CD4-positive, alpha-beta memory T cell (primary cell): Measurements from ENCODE around the gene SMURF2. TPM values are rescaled to one million over a fixed set of nuclear protein-coding genes. Genes with fewer than 3 reads are reported as not detected.

Experiments
- CTCF ChIA-PET: fragments of 350-600 bp; sonication (Branson Sonifier 250); formaldehyde crosslinking; loops from one replicate; lab custom pipeline; 2021; ENCODE audit warnings: inconsistent platforms; ENCODE audit not compliant: partially characterized antibody; lab: Charles Lee
- POLR2A ChIA-PET: fragments of 350-600 bp; sonication (Branson Sonifier 250); formaldehyde crosslinking; loops from one replicate; lab custom pipeline; 2021; ENCODE audit not compliant: partially characterized antibody; lab: Charles Lee
- DNase-seq, 5 donors: peaks; one replicate each; pipeline versions ENCODE4 v3.0.0 to v3.0.0-alpha.2; 2020 to 2022; ENCODE audit warnings: mixed read lengths in 1 of 5
- H3K27ac ChIP-seq: one replicate; pipeline ENCODE4 v1.7.0; 2013; ENCODE audit warnings: low read depth, low read length
- H3K27me3 ChIP-seq: 2 replicates; pipeline ENCODE4 v1.7.0; 2013; ENCODE audit warnings: mild to moderate bottlenecking, low read length, moderate library complexity; ENCODE audit not compliant: insufficient read depth
- H3K36me3 ChIP-seq: 2 replicates; pipeline ENCODE4 v1.7.0; 2013; ENCODE audit warnings: mild to moderate bottlenecking, low read length, moderate library complexity; ENCODE audit not compliant: insufficient read depth
- H3K4me1 ChIP-seq: 2 replicates; pipeline ENCODE4 v1.7.0; 2013; ENCODE audit warnings: mild to moderate bottlenecking, low read length, moderate library complexity; ENCODE audit not compliant: insufficient read depth
- H3K4me3 ChIP-seq, 2 donors: one replicate each; pipeline ENCODE4 v1.7.0; 2013; ENCODE audit warnings: low read length in 2 of 2, mild to moderate bottlenecking in 1 of 2
- H3K9me3 ChIP-seq, 2 donors: one replicate each; pipeline ENCODE4 v1.7.0; 2013; ENCODE audit warnings: low read length in 2 of 2, control low read depth in 1 of 2; ENCODE audit not compliant: control insufficient read depth in 1 of 2
- H3K27ac Mint-ChIP-seq, 7 donors: one replicate each; pipeline ENCODE4 v1.8.0; 2020 to 2021; ENCODE audit warnings: mixed read lengths in 7 of 7, mild to moderate bottlenecking in 6 of 7, inconsistent platforms in 3 of 7, moderate library complexity in 3 of 7
- H3K27me3 Mint-ChIP-seq, 2 donors: one replicate each; pipeline ENCODE4 v1.8.0; 2020 to 2021; ENCODE audit warnings: mixed read lengths in 2 of 2
- H3K36me3 Mint-ChIP-seq, 2 donors: one replicate each; pipeline ENCODE4 v1.8.0; 2020 to 2021; ENCODE audit warnings: mixed read lengths in 2 of 2, inconsistent platforms in 1 of 2, mild to moderate bottlenecking in 1 of 2
- H3K4me1 Mint-ChIP-seq, 4 donors: one replicate each; pipeline ENCODE4 v1.8.0; 2020 to 2021; ENCODE audit warnings: mixed read lengths in 4 of 4, mild to moderate bottlenecking in 1 of 4
- H3K4me3 Mint-ChIP-seq, 8 donors: one replicate each; pipeline ENCODE4 v1.8.0; 2020 to 2021; ENCODE audit warnings: mixed read lengths in 8 of 8, mild to moderate bottlenecking in 7 of 8, moderate library complexity in 6 of 8, inconsistent platforms in 3 of 8
- H3K9me3 Mint-ChIP-seq, 8 donors: one replicate each; pipeline ENCODE4 v1.8.0; 2020 to 2021; ENCODE audit warnings: mixed read lengths in 8 of 8, mild to moderate bottlenecking in 5 of 8, inconsistent platforms in 3 of 8, moderate library complexity in 1 of 8
- intact Hi-C: fragments of 100-400 bp; cut with micrococcal nuclease; formaldehyde crosslinking; loops from one replicate; pipeline ENCODE4 v1.15.1; 2023
- polyA plus RNA-seq, 2 donors: library from polyadenylated mRNA; unstranded; fragments of 300-500 nt; fragmentation: Illumina TruSeq; gene quantifications; one replicate each; pipeline ENCODE4 v1.2.3, GENCODE V29; 2021
- total RNA-seq, 2 experiments: library from RNA; stranded (reverse); gene quantifications; one replicate each; pipeline ENCODE4 v1.2.3, GENCODE V29; 2021

Gene SMURF2
- total and polyA plus RNA-seq, 4 experiments from 2014 or later, result 4.9 to 35.0 (median 20.3) TPM

GRCh38 chr17:64500862-64501765, 161.0 kb downstream of the SMURF2 start:
- Histone ChIP-seq H3K27me3 (no peaks in the 10 kb centered on the region), H3K4me1 (peaks cover 75% of the 10 kb centered on the region), H3K4me3 (no peak overlapping the region), H3K27ac (no peak overlapping the region), H3K9me3 (no peaks in the 10 kb centered on the region), H3K36me3 (peaks cover 71% of the 10 kb centered on the region)
- H3K4me3 Mint-ChIP-seq, result peak overlapping the region in 5 of 8 donors; percentile 5 to 66 (median 26)
- H3K36me3 Mint-ChIP-seq, result peaks cover 65 to 97% of the 10 kb centered on the region in 2 donors
- ChIA-PET CTCF (interaction anchor here (0.6 to 6.2 kb wide), 4 partner anchors 8 to 587 kb away, joined by 3 to 62 read pairs (median 4); no protein-coding TSS in a partner anchor), POLR2A (interaction anchor here (0.9 to 7.9 kb wide), 3 partner anchors 10 to 81 kb away, joined by 3 to 110 read pairs (median 3); no protein-coding TSS in a partner anchor)
- H3K9me3 Mint-ChIP-seq, result peaks cover 0 to 45% (median under 1%) of the 10 kb centered on the region in 8 donors
- peak in 4 of 5 donors; percentile 15 to 25 (median 24) for DNase-seq
- H3K27ac Mint-ChIP-seq, result peak overlapping the region; percentile 5 to 99 (median 84)
- intact Hi-C loops, result loop anchor here (10.0 kb wide), 2 partner anchors 656 to 796 kb away; partner anchors contain the start of genes LIMD2 and SMARCD2
- H3K4me1 Mint-ChIP-seq, result peaks cover 55 to 95% (median 74%) of the 10 kb centered on the region in 4 donors
- peaks cover 0 to 2% of the 10 kb centered on the region in 2 donors for H3K27me3 Mint-ChIP-seq

- H3K9me3 ChIP-seq, result no peaks in the 10 kb centered on the region
- intact Hi-C loops, result loop anchor here (10.0 kb wide), 2 partner anchors 656 to 796 kb away; partner anchors contain the start of genes LIMD2 and SMARCD2
- ChIA-PET POLR2A (interaction anchor here (0.9 to 7.9 kb wide), 3 partner anchors 10 to 80 kb away, joined by 3 to 110 read pairs (median 3); no protein-coding TSS in a partner anchor), CTCF (interaction anchor here (1.0 kb wide), 1 partner anchor 587 kb away, joined by 3 read pairs; no protein-coding TSS in a partner anchor)
- H3K4me3 ChIP-seq, result no peak overlapping the region
- H3K27me3 ChIP-seq, result no peaks in the 10 kb centered on the region
- no peaks in the 10 kb centered on the region for H3K27me3 Mint-ChIP-seq
- H3K36me3 Mint-ChIP-seq, result peaks cover 63 to 93% of the 10 kb centered on the region in 2 donors
- H3K9me3 Mint-ChIP-seq, result peaks cover 0 to 44% (median 0%) of the 10 kb centered on the region in 8 donors
- peaks cover 57 to 93% (median 78%) of the 10 kb centered on the region in 4 donors for H3K4me1 Mint-ChIP-seq
- no peak overlapping the region for H3K27ac ChIP-seq
- peak in 2 of 5 donors; percentile 19 to 20 for DNase-seq
- H3K36me3 ChIP-seq, result peaks cover 71% of the 10 kb centered on the region
- H3K4me1 ChIP-seq, result peaks cover 81% of the 10 kb centered on the region
- H3K4me3 Mint-ChIP-seq, result peak overlapping the region in 4 of 8 donors; percentile 9 to 67 (median 35)
- H3K27ac Mint-ChIP-seq, result peak overlapping the region in 5 of 7 donors; percentile 43 to 99 (median 84)
Observed at GRCh38 chr17:64500487-64500859, 161.6 kb downstream of the SMURF2 start.

GRCh38 chr17:64499805-64500486, 162.2 kb downstream of the SMURF2 start:
- peak in 4 of 5 donors; percentile 25 to 30 (median 27) for DNase-seq
- Histone ChIP-seq H3K27ac (no peak overlapping the region), H3K4me3 (no peak overlapping the region), H3K4me1 (peaks cover 86% of the 10 kb centered on the region), H3K36me3 (peaks cover 70% of the 10 kb centered on the region), H3K27me3 (no peaks in the 10 kb centered on the region), H3K9me3 (no peaks in the 10 kb centered on the region)
- Mint-ChIP-seq H3K9me3 (peaks cover 0 to 40% (median 0%) of the 10 kb centered on the region in 8 donors), H3K4me1 (peaks cover 59 to 96% (median 76%) of the 10 kb centered on the region in 4 donors), H3K36me3 (peaks cover 58 to 88% of the 10 kb centered on the region in 2 donors), H3K27me3 (no peaks in the 10 kb centered on the region), H3K4me3 (peak overlapping the region in 5 of 8 donors; percentile 4 to 67 (median 32)), H3K27ac (peak overlapping the region in 6 of 7 donors; percentile 57 to 99 (median 84))
- CTCF ChIA-PET, result interaction anchor here (1.6 kb wide), 1 partner anchor 81 kb away, joined by 6 read pairs; no protein-coding TSS in a partner anchor
- intact Hi-C loops, result loop anchor here (5.0 to 10.0 kb wide), 4 partner anchors 155 to 795 kb away; partner anchors contain the start of genes LIMD2 and SMARCD2
- POLR2A ChIA-PET, result interaction anchor here (0.9 to 1.0 kb wide), 2 partner anchors 14 to 80 kb away, joined by 3 read pairs; no protein-coding TSS in a partner anchor

- ChIA-PET POLR2A (interaction anchor here (0.6 to 5.2 kb wide), 8 partner anchors 8 to 746 kb away, joined by 3 to 330 read pairs (median 9); partner anchors contain the start of genes CEP95, DDX5 and SMURF2), CTCF (interaction anchor here (1.0 to 1.9 kb wide), 4 partner anchors 8 to 151 kb away, joined by 3 to 6 read pairs (median 4); partner anchors contain the start of gene CEP95)
- Histone ChIP-seq H3K9me3 (no peaks in the 10 kb centered on the region), H3K27me3 (no peaks in the 10 kb centered on the region), H3K27ac (peak overlapping the region; percentile 79), H3K4me3 (no peak overlapping the region), H3K36me3 (peaks cover 56% of the 10 kb centered on the region), H3K4me1 (peaks cover 88% of the 10 kb centered on the region)
- intact Hi-C loops, result loop anchor here (5.0 to 10.0 kb wide), 2 partner anchors 154 to 481 kb away; no protein-coding TSS in a partner anchor
- Mint-ChIP-seq H3K27me3 (no peaks in the 10 kb centered on the region), H3K9me3 (peaks cover 0 to 36% (median 0%) of the 10 kb centered on the region in 8 donors), H3K4me1 (peaks cover 57 to 97% (median 76%) of the 10 kb centered on the region in 4 donors), H3K36me3 (peaks cover 51 to 78% of the 10 kb centered on the region in 2 donors), H3K27ac (peak overlapping the region; percentile 98 to 100 (median 99)), H3K4me3 (peak overlapping the region in 5 of 8 donors; percentile 4 to 100 (median 43))
- DNase-seq, result peak in 4 of 5 donors; percentile 26 to 34 (median 30)
Observed at GRCh38 chr17:64498308-64499203, 163.6 kb downstream of the SMURF2 start.

GRCh38 chr17:64497565-64498035, 164.5 kb downstream of the SMURF2 start:
- peak overlapping the region; percentile 100 for H3K4me3 Mint-ChIP-seq
- H3K4me3 ChIP-seq, result peak overlapping the region; percentile 90 to 93
- H3K9me3 Mint-ChIP-seq, result peaks cover 0 to 31% (median 0%) of the 10 kb centered on the region in 8 donors
- H3K9me3 ChIP-seq, result no peaks in the 10 kb centered on the region
- peak overlapping the region; percentile 98 to 100 (median 99) for H3K27ac Mint-ChIP-seq
- H3K4me1 ChIP-seq, result peaks cover 85% of the 10 kb centered on the region
- intact Hi-C loops, result loop anchor here (1.0 to 10.0 kb wide), 4 partner anchors 9 to 480 kb away; partner anchors contain the start of genes CEP95, DDX5 and TEX2
- no peaks in the 10 kb centered on the region for H3K27me3 Mint-ChIP-seq
- no peak for DNase-seq
- H3K36me3 ChIP-seq, result peaks cover 47% of the 10 kb centered on the region
- POLR2A ChIA-PET, result interaction anchor here (0.5 to 5.2 kb wide), 14 partner anchors 9 to 649 kb away, joined by 3 to 330 read pairs (median 8); partner anchors contain the start of genes CEP95, DDX5 and SMURF2
- peaks cover 43 to 68% of the 10 kb centered on the region in 2 donors for H3K36me3 Mint-ChIP-seq
- peak overlapping the region; percentile 79 for H3K27ac ChIP-seq
- H3K27me3 ChIP-seq, result no peaks in the 10 kb centered on the region
- CTCF ChIA-PET, result interaction anchor here (1.0 to 3.2 kb wide), 7 partner anchors 8 to 191 kb away, joined by 3 to 23 read pairs (median 5); partner anchors contain the start of genes CEP95 and DDX5
- peaks cover 54 to 94% (median 71%) of the 10 kb centered on the region in 4 donors for H3K4me1 Mint-ChIP-seq
